Progenitor cell of endocrine pancreas (in vitro differentiated cells): ENCODE data around the gene PUSL1. TPM values are rescaled to one million over a fixed set of nuclear protein-coding genes. Genes with fewer than 3 reads are reported as not detected.

ENCODE experiments used
- DNase-seq: peaks from one replicate; pipeline ENCODE4 v3.0.0; 2021; ENCODE audit warnings: low spot score; ENCODE audit not compliant: unreplicated experiment
- H3K27ac Mint-ChIP-seq: 2 replicates; pipeline ENCODE4 v1.8.0; 2021; ENCODE audit warnings: mild to moderate bottlenecking, moderate library complexity, mixed read lengths
- H3K27me3 Mint-ChIP-seq: 2 replicates; pipeline ENCODE4 v1.8.0; 2021; ENCODE audit warnings: mixed read lengths
- H3K36me3 Mint-ChIP-seq: 2 replicates; pipeline ENCODE4 v1.8.0; 2022; ENCODE audit warnings: mixed read lengths; ENCODE audit not compliant: insufficient read depth
- H3K4me1 Mint-ChIP-seq: 2 replicates; pipeline ENCODE4 v1.8.0; 2021; ENCODE audit warnings: low read depth, mixed read lengths
- H3K4me3 Mint-ChIP-seq: 2 replicates; pipeline ENCODE4 v1.8.0; 2021; ENCODE audit warnings: low read depth, mild to moderate bottlenecking, moderate library complexity, mixed read lengths
- H3K9me3 Mint-ChIP-seq: 2 replicates; pipeline ENCODE4 v1.8.0; 2021; ENCODE audit warnings: low read depth, mixed read lengths
- CTCF ChIP-seq: fragments of 200-600 bp; sonication (generic); IDR thresholded peaks from one replicate; pipeline ENCODE4 v1.5.0; 2021; ENCODE audit warnings: antibody characterized with exemption, mild to moderate bottlenecking; ENCODE audit not compliant: unreplicated experiment
- total RNA-seq: library from RNA; stranded (reverse); gene quantifications from 2 replicates; pipeline ENCODE4 v1.2.1, GENCODE V29; 2021

PUSL1 gene
- total RNA-seq, 1 donor from 2014 or later: 13.8 TPM

- no peaks in the 10 kb centered on the region for H3K4me1 Mint-ChIP-seq
- H3K27me3 Mint-ChIP-seq: no peaks in the 10 kb centered on the region
- DNase-seq: no peak
- no peaks in the 10 kb centered on the region for H3K9me3 Mint-ChIP-seq
- H3K36me3 Mint-ChIP-seq: no peaks in the 10 kb centered on the region
- H3K4me3 Mint-ChIP-seq: no peak overlapping the region
- TF ChIP-seq CTCF: no peak
- no peak overlapping the region for H3K27ac Mint-ChIP-seq
These were observed 14.8 kb upstream of the PUSL1 start for GRCh38 chr1:1293263-1294249.

DNA sequence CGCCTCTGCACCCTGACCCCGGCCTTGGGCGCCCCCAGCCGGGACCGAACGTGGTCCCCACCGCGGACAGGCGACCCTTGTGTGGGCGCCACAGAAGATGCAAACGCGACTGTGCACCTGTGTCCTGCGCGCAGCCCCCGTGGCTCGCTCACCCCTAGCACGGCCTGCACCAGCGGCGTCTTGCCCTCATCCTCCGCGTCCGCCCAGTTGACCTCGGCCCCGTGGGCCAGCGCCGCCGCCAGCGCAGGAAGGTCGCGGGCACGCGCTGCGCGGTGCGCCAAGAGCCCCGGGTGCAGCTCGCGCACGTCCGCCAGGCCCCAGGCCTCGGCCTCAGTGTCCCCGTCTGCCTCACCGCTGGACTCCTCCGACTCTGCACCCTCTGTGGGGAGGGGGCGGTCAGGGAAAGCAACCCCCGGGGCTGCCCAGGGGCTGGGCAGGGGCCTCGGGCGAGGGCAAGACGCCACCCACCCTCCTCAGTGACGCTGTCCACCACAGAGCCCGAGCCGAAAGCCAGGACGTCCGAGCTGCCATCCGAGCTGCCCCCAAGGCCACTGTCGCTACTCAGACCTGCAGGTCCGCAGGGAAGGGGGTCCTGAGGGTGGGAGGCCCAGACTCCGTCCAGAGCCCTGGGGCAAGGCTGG lies 14.0 kb upstream of the PUSL1 start:
- H3K9me3 Mint-ChIP-seq: no peaks in the 10 kb centered on the region
- H3K36me3 Mint-ChIP-seq: no peaks in the 10 kb centered on the region
- H3K27ac Mint-ChIP-seq: no peak overlapping the region
- DNase-seq: no peak
- no peak for TF ChIP-seq CTCF
- H3K4me1 Mint-ChIP-seq: no peaks in the 10 kb centered on the region
- no peaks in the 10 kb centered on the region for H3K27me3 Mint-ChIP-seq
- H3K4me3 Mint-ChIP-seq: no peak overlapping the region

- H3K36me3 Mint-ChIP-seq: no peaks in the 10 kb centered on the region
- no peak for TF ChIP-seq CTCF
- H3K27ac Mint-ChIP-seq: no peak overlapping the region
- H3K4me1 Mint-ChIP-seq: no peaks in the 10 kb centered on the region
- DNase-seq: no peak
- no peak overlapping the region for H3K4me3 Mint-ChIP-seq
- H3K27me3 Mint-ChIP-seq: no peaks in the 10 kb centered on the region
- no peaks in the 10 kb centered on the region for H3K9me3 Mint-ChIP-seq
These were observed 13.1 kb upstream of the PUSL1 start for GRCh38 chr1:1295154-1295923.

DNA sequence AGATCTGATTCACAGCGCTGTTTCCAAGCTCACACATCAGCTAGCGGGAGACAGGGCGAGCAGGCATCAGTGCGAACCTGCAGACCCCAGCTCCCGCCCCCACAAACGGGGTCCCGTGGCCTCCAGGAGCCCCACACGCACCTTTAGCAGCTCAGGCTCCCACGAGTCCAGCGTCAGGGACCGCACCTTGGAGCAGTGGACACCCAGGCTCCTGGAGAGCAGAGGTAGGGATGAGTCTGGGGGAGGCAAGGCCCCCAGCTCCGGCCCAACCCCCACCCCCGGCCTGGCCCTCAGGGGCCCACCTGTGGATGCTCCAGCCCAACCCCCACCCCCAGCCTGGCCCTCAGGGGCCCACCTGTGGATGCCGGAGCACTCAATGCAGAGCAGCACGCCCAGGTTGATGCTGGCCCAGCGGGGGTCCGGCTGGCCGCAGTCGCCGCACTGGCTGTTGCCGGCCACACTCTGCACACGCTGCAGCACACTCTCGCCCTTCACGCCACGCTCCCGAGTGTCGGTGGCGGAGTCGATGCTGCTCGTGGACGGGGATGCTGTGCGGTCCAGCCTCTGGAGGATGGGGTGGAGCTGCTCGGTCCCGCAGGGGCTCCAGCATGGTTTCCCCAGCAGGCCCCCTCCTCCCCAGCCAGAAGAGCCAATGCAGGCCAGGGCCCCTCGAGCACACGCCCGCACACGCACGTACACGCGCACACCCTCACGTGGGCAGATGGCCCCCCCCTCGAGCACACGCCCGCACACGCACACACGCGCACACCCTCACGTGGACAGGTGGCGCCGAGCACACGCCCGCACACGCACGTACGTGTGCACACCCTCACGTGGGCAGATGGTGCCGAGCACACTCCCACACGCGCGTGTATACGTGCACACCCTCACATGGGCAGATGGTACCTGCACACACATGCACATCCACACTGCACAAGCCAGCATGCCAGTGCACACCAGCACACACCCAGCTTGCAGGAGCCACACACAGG lies 12.0 kb upstream of the PUSL1 start:
- no peak for DNase-seq
- Mint-ChIP-seq H3K27me3 (no peaks in the 10 kb centered on the region), H3K4me3 (no peak overlapping the region), H3K27ac (no peak overlapping the region), H3K4me1 (no peaks in the 10 kb centered on the region), H3K36me3 (no peaks in the 10 kb centered on the region), H3K9me3 (no peaks in the 10 kb centered on the region)
- no peak for TF ChIP-seq CTCF
